ENCODE data around the gene HHAT. TPM values are rescaled to one million over a fixed set of nuclear protein-coding genes. Genes with fewer than 3 reads are reported as not detected.

Gene HHAT
- polyA plus RNA-seq, 3 donors, result 1.1 to 1.6 (median 1.5) TPM

- H2AFZ ChIP-seq (ENCODE audit: insufficient read depth, low read depth, low read length, poor library complexity, severe bottlenecking), result no peak overlapping the region
- TF ChIP-seq, protein P1, sequence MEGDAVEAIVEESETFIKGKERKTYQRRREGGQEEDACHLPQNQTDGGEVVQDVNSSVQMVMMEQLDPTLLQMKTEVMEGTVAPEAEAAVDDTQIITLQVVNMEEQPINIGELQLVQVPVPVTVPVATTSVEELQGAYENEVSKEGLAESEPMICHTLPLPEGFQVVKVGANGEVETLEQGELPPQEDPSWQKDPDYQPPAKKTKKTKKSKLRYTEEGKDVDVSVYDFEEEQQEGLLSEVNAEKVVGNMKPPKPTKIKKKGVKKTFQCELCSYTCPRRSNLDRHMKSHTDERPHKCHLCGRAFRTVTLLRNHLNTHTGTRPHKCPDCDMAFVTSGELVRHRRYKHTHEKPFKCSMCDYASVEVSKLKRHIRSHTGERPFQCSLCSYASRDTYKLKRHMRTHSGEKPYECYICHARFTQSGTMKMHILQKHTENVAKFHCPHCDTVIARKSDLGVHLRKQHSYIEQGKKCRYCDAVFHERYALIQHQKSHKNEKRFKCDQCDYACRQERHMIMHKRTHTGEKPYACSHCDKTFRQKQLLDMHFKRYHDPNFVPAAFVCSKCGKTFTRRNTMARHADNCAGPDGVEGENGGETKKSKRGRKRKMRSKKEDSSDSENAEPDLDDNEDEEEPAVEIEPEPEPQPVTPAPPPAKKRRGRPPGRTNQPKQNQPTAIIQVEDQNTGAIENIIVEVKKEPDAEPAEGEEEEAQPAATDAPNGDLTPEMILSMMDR (IDR thresholded peaks at IDR 0.05), result no peak
- intact Hi-C loops (cut with micrococcal nuclease), result no loop called here
- no peak overlapping the region for H3K9ac ChIP-seq (ENCODE audit: insufficient read depth, low read length, poor library complexity, severe bottlenecking)
- Mint-ChIP-seq H3K27ac (no peak overlapping the region), H3K36me3 (no peaks in the 10 kb centered on the region), H3K27me3 (ENCODE audit: low read depth in 3 of 3) (peaks cover 0 to 5% (median 2%) of the 10 kb centered on the region in 3 donors), H3K4me3 (no peak overlapping the region), H3K4me1 (no peaks in the 10 kb centered on the region), H3K9me3 (peaks cover 0 to 4% (median under 1%) of the 10 kb centered on the region in 7 donors)
- no peaks in the 10 kb centered on the region for H3K27me3 ChIP-seq (ENCODE audit: control insufficient read depth in 2 of 2, insufficient read depth in 2 of 2, low read length in 2 of 2)
- H3K4me1 ChIP-seq (ENCODE audit: control insufficient read depth in 1 of 2, insufficient read depth in 2 of 2, low read length in 2 of 2), result no peaks in the 10 kb centered on the region
- no peak overlapping the region for H3K4me3 ChIP-seq (replicated peaks in 1 of 3; ENCODE audit: low read depth in 2 of 3, low read length in 3 of 3)
- no peaks in the 10 kb centered on the region for H3K9me3 ChIP-seq (replicated peaks in 1 of 2; ENCODE audit: control insufficient read depth in 1 of 2, insufficient read depth in 1 of 2, low read length in 2 of 2)
- no peak overlapping the region for H3K4me2 ChIP-seq (replicated peaks; ENCODE audit: extremely low read depth, low read length, poor library complexity, severe bottlenecking)
- no peaks in the 10 kb centered on the region for H3K36me3 ChIP-seq (replicated peaks in 1 of 2; ENCODE audit: control insufficient read depth in 1 of 2, insufficient read depth in 2 of 2, low read length in 2 of 2)
- no peak for DNase-seq
- no peak overlapping the region for H3K27ac ChIP-seq (ENCODE audit: low read depth in 1 of 2, low read length in 2 of 2)
- 100% methylated on average over 1 of the region's 4 CpGs for WGBS (ENCODE audit: insufficient coverage)
- H4K20me1 ChIP-seq (ENCODE audit: insufficient read depth, low read length), result no peaks in the 10 kb centered on the region
- H3K79me2 ChIP-seq (ENCODE audit: insufficient read depth, low read length), result no peaks in the 10 kb centered on the region
Observed at GRCh38 chr1:210523830-210524229, 195.1 kb downstream of the HHAT start.

- H3K4me1 Mint-ChIP-seq, result no peaks in the 10 kb centered on the region
- no peaks in the 10 kb centered on the region for H3K36me3 ChIP-seq (replicated peaks in 1 of 2; ENCODE audit: control insufficient read depth in 1 of 2, insufficient read depth in 2 of 2, low read length in 2 of 2)
- no peaks in the 10 kb centered on the region for H3K27me3 ChIP-seq (ENCODE audit: control insufficient read depth in 2 of 2, insufficient read depth in 2 of 2, low read length in 2 of 2)
- H3K4me2 ChIP-seq (replicated peaks; ENCODE audit: extremely low read depth, low read length, poor library complexity, severe bottlenecking), result no peak overlapping the region
- H3K4me3 ChIP-seq (replicated peaks in 1 of 3; ENCODE audit: low read depth in 2 of 3, low read length in 3 of 3), result no peak overlapping the region
- TF ChIP-seq, protein P1 (IDR thresholded peaks at IDR 0.05), result no peak
- H3K9me3 Mint-ChIP-seq, result peaks cover 0 to 4% (median 2%) of the 10 kb centered on the region in 7 donors
- no peaks in the 10 kb centered on the region for H3K9me3 ChIP-seq (replicated peaks in 1 of 2; ENCODE audit: control insufficient read depth in 1 of 2, insufficient read depth in 1 of 2, low read length in 2 of 2)
- no peaks in the 10 kb centered on the region for H3K79me2 ChIP-seq (ENCODE audit: insufficient read depth, low read length)
- 99% methylated on average over 9 of the region's 13 CpGs for WGBS (ENCODE audit: insufficient coverage)
- peaks cover 0 to 5% (median 3%) of the 10 kb centered on the region in 3 donors for H3K27me3 Mint-ChIP-seq (ENCODE audit: low read depth in 3 of 3)
- H2AFZ ChIP-seq (ENCODE audit: insufficient read depth, low read depth, low read length, poor library complexity, severe bottlenecking), result no peak overlapping the region
- no peak overlapping the region for H3K9ac ChIP-seq (ENCODE audit: insufficient read depth, low read length, poor library complexity, severe bottlenecking)
- DNase-seq, result no peak
- no peak overlapping the region for H3K4me3 Mint-ChIP-seq
- no peak overlapping the region for H3K27ac Mint-ChIP-seq
- H3K36me3 Mint-ChIP-seq, result no peaks in the 10 kb centered on the region
- no peaks in the 10 kb centered on the region for H4K20me1 ChIP-seq (ENCODE audit: insufficient read depth, low read length)
- H3K27ac ChIP-seq (ENCODE audit: low read depth in 1 of 2, low read length in 2 of 2), result no peak overlapping the region
- intact Hi-C loops (cut with micrococcal nuclease), result no loop called here
- no peaks in the 10 kb centered on the region for H3K4me1 ChIP-seq (ENCODE audit: control insufficient read depth in 1 of 2, insufficient read depth in 2 of 2, low read length in 2 of 2)
Observed at GRCh38 chr1:210525716-210526454, 197.2 kb downstream of the HHAT start.
